ENCODE results near the gene NFIA.

The NFIA gene

GRCh38 chr1:61107638-61108037, 25.3 kb downstream of the NFIA start:
- Histone ChIP-seq H3K36me3 (replicated peaks in 1 of 2; ENCODE audit: control insufficient read depth in 2 of 2, insufficient read depth in 2 of 2, low read length in 2 of 2) (no peaks in the 10 kb centered on the region), H3K9me3 (replicated peaks in 1 of 2; ENCODE audit: control insufficient read depth in 2 of 2, insufficient read depth in 1 of 2, low read depth in 1 of 2, low read length in 2 of 2) (no peaks in the 10 kb centered on the region), H4K91ac (ENCODE audit: low read depth, low read length, poor library complexity) (no peak overlapping the region), H2BK120ac (ENCODE audit: low read depth, low read length) (no peak overlapping the region), H3K4me3 (ENCODE audit: low read length in 2 of 2) (no peak overlapping the region), H3K4ac (ENCODE audit: low read length) (no peak overlapping the region), H2BK5ac (ENCODE audit: low read length) (no peak overlapping the region), H2AK5ac (ENCODE audit: low read depth, low read length) (no peak overlapping the region), H3K23ac (ENCODE audit: low read depth, low read length, poor library complexity) (no peak overlapping the region), H3K9ac (ENCODE audit: low read depth, low read length, poor library complexity) (no peak overlapping the region), H2BK15ac (ENCODE audit: low read length) (no peak overlapping the region), H3K18ac (ENCODE audit: low read length) (no peak overlapping the region), H3K4me1 (ENCODE audit: control insufficient read depth in 2 of 2, insufficient read depth in 1 of 2, low read depth in 1 of 2, low read length in 2 of 2) (no peaks in the 10 kb centered on the region), H4K8ac (ENCODE audit: low read depth, low read length) (no peak overlapping the region), H3K4me2 (ENCODE audit: insufficient read depth, low read length, poor library complexity, severe bottlenecking) (no peak overlapping the region), H2AFZ (ENCODE audit: low read length) (no peak overlapping the region), H3K14ac (ENCODE audit: low read length) (no peak overlapping the region), H2BK12ac (ENCODE audit: low read length) (no peak overlapping the region), H3K27ac (replicated peaks; ENCODE audit: low read length) (no peak overlapping the region), H3K27me3 (ENCODE audit: control insufficient read depth in 3 of 3, insufficient read depth in 3 of 3, low read depth in 1 of 3, low read length in 3 of 3) (peaks cover 0 to 3% (median 0%) of the 10 kb centered on the region in 3 experiments), H3K79me1 (ENCODE audit: low read depth, low read length) (no peaks in the 10 kb centered on the region)
- no peak for DNase-seq (ENCODE audit: low spot score)
- WGBS, 2 donors (ENCODE audit: extremely low coverage in 2 of 2, insufficient read length in 2 of 2, insufficient replicate concordance in 1 of 2), result no CpG with 5 or more reads among the region's 1 CpG

DNA sequence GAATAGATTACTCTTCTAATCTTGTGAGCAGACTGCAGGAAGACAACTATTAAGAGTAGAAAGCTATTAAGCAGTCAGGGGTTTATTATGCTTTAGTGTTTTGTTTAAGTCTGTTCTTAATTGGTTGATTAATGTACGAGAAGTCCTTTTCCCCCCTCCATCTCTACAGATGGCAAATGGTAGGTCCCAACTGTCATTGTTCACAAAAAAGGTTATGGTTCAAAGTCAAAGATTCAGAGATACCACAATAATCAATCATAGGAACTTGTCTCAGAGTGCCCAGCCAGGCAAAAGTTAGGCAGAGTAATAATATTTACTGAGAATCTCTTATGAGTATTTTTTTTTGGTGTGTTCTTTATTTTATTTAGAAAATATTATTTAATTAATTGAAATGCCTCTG, 26.8 kb downstream of the NFIA start:
- no peak overlapping the region for H3K23ac ChIP-seq (ENCODE audit: low read depth, low read length, poor library complexity)
- WGBS, 2 donors (ENCODE audit: extremely low coverage in 2 of 2, insufficient read length in 2 of 2, insufficient replicate concordance in 1 of 2), result no CpG with 5 or more reads among the region's 1 CpG

GRCh38 chr1:61109910-61110309, 27.5 kb downstream of the NFIA start:
- H3K4me2 ChIP-seq (ENCODE audit: insufficient read depth, low read length, poor library complexity, severe bottlenecking), result no peak overlapping the region
- no peak overlapping the region for H4K8ac ChIP-seq (ENCODE audit: low read depth, low read length)
- no peaks in the 10 kb centered on the region for H3K27me3 ChIP-seq (ENCODE audit: control insufficient read depth in 3 of 3, insufficient read depth in 3 of 3, low read depth in 1 of 3, low read length in 3 of 3)
- no peak overlapping the region for H2BK120ac ChIP-seq (ENCODE audit: low read depth, low read length)
- H3K36me3 ChIP-seq (replicated peaks in 1 of 2; ENCODE audit: control insufficient read depth in 2 of 2, insufficient read depth in 2 of 2, low read length in 2 of 2), result no peaks in the 10 kb centered on the region
- no peak overlapping the region for H2AFZ ChIP-seq (ENCODE audit: low read length)
- H2AK5ac ChIP-seq (ENCODE audit: low read depth, low read length), result no peak overlapping the region
- no peak overlapping the region for H3K18ac ChIP-seq (ENCODE audit: low read length)
- no peak overlapping the region for H4K91ac ChIP-seq (ENCODE audit: low read depth, low read length, poor library complexity)
- H3K9me3 ChIP-seq (replicated peaks in 1 of 2; ENCODE audit: control insufficient read depth in 2 of 2, insufficient read depth in 1 of 2, low read depth in 1 of 2, low read length in 2 of 2), result no peaks in the 10 kb centered on the region
- no peak overlapping the region for H3K23ac ChIP-seq (ENCODE audit: low read depth, low read length, poor library complexity)
- no peak overlapping the region for H3K4me3 ChIP-seq (ENCODE audit: low read length in 2 of 2)
- H3K4me1 ChIP-seq (ENCODE audit: control insufficient read depth in 2 of 2, insufficient read depth in 1 of 2, low read depth in 1 of 2, low read length in 2 of 2), result no peaks in the 10 kb centered on the region
- H2BK12ac ChIP-seq (ENCODE audit: low read length), result no peak overlapping the region
- DNase-seq (ENCODE audit: low spot score), result no peak
- H3K27ac ChIP-seq (replicated peaks; ENCODE audit: low read length), result no peak overlapping the region
- no peaks in the 10 kb centered on the region for H3K79me1 ChIP-seq (ENCODE audit: low read depth, low read length)
- H3K4ac ChIP-seq (ENCODE audit: low read length), result no peak overlapping the region
- H2BK5ac ChIP-seq (ENCODE audit: low read length), result no peak overlapping the region
- no peak overlapping the region for H3K14ac ChIP-seq (ENCODE audit: low read length)
- no peak overlapping the region for H2BK15ac ChIP-seq (ENCODE audit: low read length)
- H3K9ac ChIP-seq (ENCODE audit: low read depth, low read length, poor library complexity), result no peak overlapping the region

More for the DNA sequence above, 26.8 kb downstream of the NFIA start:
- H4K91ac ChIP-seq (ENCODE audit: low read depth, low read length, poor library complexity), result no peak overlapping the region
- no peaks in the 10 kb centered on the region for H3K9me3 ChIP-seq (replicated peaks in 1 of 2; ENCODE audit: control insufficient read depth in 2 of 2, insufficient read depth in 1 of 2, low read depth in 1 of 2, low read length in 2 of 2)
- H2AFZ ChIP-seq (ENCODE audit: low read length), result no peak overlapping the region
- no peak overlapping the region for H3K4me3 ChIP-seq (ENCODE audit: low read length in 2 of 2)
- no peak overlapping the region for H3K18ac ChIP-seq (ENCODE audit: low read length)
- no peak for DNase-seq (ENCODE audit: low spot score)
- no peak overlapping the region for H2BK12ac ChIP-seq (ENCODE audit: low read length)
- H3K4ac ChIP-seq (ENCODE audit: low read length), result no peak overlapping the region
- H3K9ac ChIP-seq (ENCODE audit: low read depth, low read length, poor library complexity), result no peak overlapping the region
- no peak overlapping the region for H3K27ac ChIP-seq (replicated peaks; ENCODE audit: low read length)
- H3K4me2 ChIP-seq (ENCODE audit: insufficient read depth, low read length, poor library complexity, severe bottlenecking), result no peak overlapping the region
- H4K8ac ChIP-seq (ENCODE audit: low read depth, low read length), result no peak overlapping the region
- H2BK5ac ChIP-seq (ENCODE audit: low read length), result no peak overlapping the region
- H2AK5ac ChIP-seq (ENCODE audit: low read depth, low read length), result no peak overlapping the region
- no peaks in the 10 kb centered on the region for H3K79me1 ChIP-seq (ENCODE audit: low read depth, low read length)
- H3K4me1 ChIP-seq (ENCODE audit: control insufficient read depth in 2 of 2, insufficient read depth in 1 of 2, low read depth in 1 of 2, low read length in 2 of 2), result no peaks in the 10 kb centered on the region
- H2BK120ac ChIP-seq (ENCODE audit: low read depth, low read length), result no peak overlapping the region
- H2BK15ac ChIP-seq (ENCODE audit: low read length), result no peak overlapping the region
- H3K27me3 ChIP-seq (ENCODE audit: control insufficient read depth in 3 of 3, insufficient read depth in 3 of 3, low read depth in 1 of 3, low read length in 3 of 3), result no peaks in the 10 kb centered on the region
- no peak overlapping the region for H3K14ac ChIP-seq (ENCODE audit: low read length)
- H3K36me3 ChIP-seq (replicated peaks in 1 of 2; ENCODE audit: control insufficient read depth in 2 of 2, insufficient read depth in 2 of 2, low read length in 2 of 2), result no peaks in the 10 kb centered on the region

GRCh38 chr1:61110554-61110953, 28.2 kb downstream of the NFIA start:
- H2AFZ ChIP-seq (ENCODE audit: low read length), result no peak overlapping the region

More at GRCh38 chr1:61110554-61110953, 28.2 kb downstream of the NFIA start:
- WGBS, 2 donors (ENCODE audit: extremely low coverage in 2 of 2, insufficient read length in 2 of 2, insufficient replicate concordance in 1 of 2), result 100% methylated on average over 1 of the region's 1 CpG; no CpG with 5 or more reads in 1 of the 2 donors
- H3K23ac ChIP-seq (ENCODE audit: low read depth, low read length, poor library complexity), result no peak overlapping the region
- H3K36me3 ChIP-seq (replicated peaks in 1 of 2; ENCODE audit: control insufficient read depth in 2 of 2, insufficient read depth in 2 of 2, low read length in 2 of 2), result no peaks in the 10 kb centered on the region
- H3K4me1 ChIP-seq (ENCODE audit: control insufficient read depth in 2 of 2, insufficient read depth in 1 of 2, low read depth in 1 of 2, low read length in 2 of 2), result no peaks in the 10 kb centered on the region
- no peak overlapping the region for H4K8ac ChIP-seq (ENCODE audit: low read depth, low read length)
- no peak overlapping the region for H3K9ac ChIP-seq (ENCODE audit: low read depth, low read length, poor library complexity)
- no peak overlapping the region for H3K4me3 ChIP-seq (ENCODE audit: low read length in 2 of 2)
- H2BK120ac ChIP-seq (ENCODE audit: low read depth, low read length), result no peak overlapping the region
- no peak overlapping the region for H4K91ac ChIP-seq (ENCODE audit: low read depth, low read length, poor library complexity)
- no peak overlapping the region for H2AK5ac ChIP-seq (ENCODE audit: low read depth, low read length)
- H2BK15ac ChIP-seq (ENCODE audit: low read length), result no peak overlapping the region
- peaks cover 0 to 3% of the 10 kb centered on the region in 2 donors for H3K9me3 ChIP-seq (replicated peaks in 1 of 2; ENCODE audit: control insufficient read depth in 2 of 2, insufficient read depth in 1 of 2, low read depth in 1 of 2, low read length in 2 of 2)
- H3K79me1 ChIP-seq (ENCODE audit: low read depth, low read length), result no peaks in the 10 kb centered on the region
- H3K18ac ChIP-seq (ENCODE audit: low read length), result no peak overlapping the region
- no peaks in the 10 kb centered on the region for H3K27me3 ChIP-seq (ENCODE audit: control insufficient read depth in 3 of 3, insufficient read depth in 3 of 3, low read depth in 1 of 3, low read length in 3 of 3)
- no peak overlapping the region for H3K27ac ChIP-seq (replicated peaks; ENCODE audit: low read length)
- H2BK5ac ChIP-seq (ENCODE audit: low read length), result no peak overlapping the region
- no peak overlapping the region for H3K4ac ChIP-seq (ENCODE audit: low read length)
- no peak overlapping the region for H2BK12ac ChIP-seq (ENCODE audit: low read length)
- H3K4me2 ChIP-seq (ENCODE audit: insufficient read depth, low read length, poor library complexity, severe bottlenecking), result no peak overlapping the region
- no peak overlapping the region for H3K14ac ChIP-seq (ENCODE audit: low read length)
- DNase-seq (ENCODE audit: low spot score), result no peak
